WI38 (cell line): ENCODE data around the gene B3GNT4.

ENCODE experiments used
- H3K4me3 ChIP-seq: 2 replicates; pipeline ENCODE4 v1.5.1; 2011; ENCODE audit warnings: low read depth, mild to moderate bottlenecking, control low read depth, low read length
- TF ChIP-seq, protein P1 (sequence below): IDR thresholded peaks from 2 replicates; pipeline ENCODE4 v1.5.1; 2012; ENCODE audit warnings: low read depth, mild to moderate bottlenecking, control low read depth, low read length

Gene B3GNT4

GRCh38 chr12:122199484-122200355 is 3.8 kb upstream of the B3GNT4 start:
- H3K4me3 ChIP-seq, result no peak overlapping the region
- TF ChIP-seq, protein P1, sequence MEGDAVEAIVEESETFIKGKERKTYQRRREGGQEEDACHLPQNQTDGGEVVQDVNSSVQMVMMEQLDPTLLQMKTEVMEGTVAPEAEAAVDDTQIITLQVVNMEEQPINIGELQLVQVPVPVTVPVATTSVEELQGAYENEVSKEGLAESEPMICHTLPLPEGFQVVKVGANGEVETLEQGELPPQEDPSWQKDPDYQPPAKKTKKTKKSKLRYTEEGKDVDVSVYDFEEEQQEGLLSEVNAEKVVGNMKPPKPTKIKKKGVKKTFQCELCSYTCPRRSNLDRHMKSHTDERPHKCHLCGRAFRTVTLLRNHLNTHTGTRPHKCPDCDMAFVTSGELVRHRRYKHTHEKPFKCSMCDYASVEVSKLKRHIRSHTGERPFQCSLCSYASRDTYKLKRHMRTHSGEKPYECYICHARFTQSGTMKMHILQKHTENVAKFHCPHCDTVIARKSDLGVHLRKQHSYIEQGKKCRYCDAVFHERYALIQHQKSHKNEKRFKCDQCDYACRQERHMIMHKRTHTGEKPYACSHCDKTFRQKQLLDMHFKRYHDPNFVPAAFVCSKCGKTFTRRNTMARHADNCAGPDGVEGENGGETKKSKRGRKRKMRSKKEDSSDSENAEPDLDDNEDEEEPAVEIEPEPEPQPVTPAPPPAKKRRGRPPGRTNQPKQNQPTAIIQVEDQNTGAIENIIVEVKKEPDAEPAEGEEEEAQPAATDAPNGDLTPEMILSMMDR, result no peak

DNA sequence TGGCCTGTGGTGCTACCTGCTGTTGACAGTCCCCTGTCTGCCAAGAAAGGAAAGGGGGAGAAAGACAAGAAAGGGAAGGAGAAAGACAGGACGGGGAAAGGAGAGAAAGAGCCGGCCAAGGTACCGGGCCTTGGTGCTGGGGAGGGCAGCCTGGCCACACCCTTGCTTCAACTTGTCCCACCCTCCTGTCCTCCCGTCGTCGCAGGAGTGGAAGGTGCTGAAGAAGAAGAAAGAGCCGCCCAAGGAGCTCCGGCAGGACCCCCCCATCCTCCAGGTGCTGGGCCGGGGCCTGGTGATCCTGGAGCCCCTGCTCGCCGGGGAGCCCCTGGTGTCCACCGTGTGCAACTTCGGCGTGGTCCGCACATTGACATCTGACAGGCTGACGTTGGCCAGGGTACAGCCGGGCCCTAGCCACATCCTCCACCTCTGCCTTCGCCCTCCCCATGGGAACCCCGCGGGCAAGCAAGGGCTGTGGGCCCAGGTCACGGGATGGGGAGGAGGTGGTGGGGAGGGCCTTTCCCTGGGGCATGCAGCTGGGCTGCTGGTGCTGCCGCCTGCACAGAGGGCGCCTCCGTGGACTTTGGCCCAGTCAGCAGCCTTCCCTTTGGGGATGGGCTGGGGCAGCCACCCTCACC is 2.9 kb upstream of the B3GNT4 start:
- TF ChIP-seq, protein P1, result no peak
- H3K4me3 ChIP-seq, result no peak overlapping the region

GRCh38 chr12:122201381-122201780 is 2.1 kb upstream of the B3GNT4 start:
- H3K4me3 ChIP-seq, result no peak overlapping the region
- TF ChIP-seq, protein P1, result no peak

GRCh38 chr12:122202017-122202416 is 1.5 kb upstream of the B3GNT4 start:
- no peak overlapping the region for H3K4me3 ChIP-seq
- TF ChIP-seq, protein P1, result no peak

DNA sequence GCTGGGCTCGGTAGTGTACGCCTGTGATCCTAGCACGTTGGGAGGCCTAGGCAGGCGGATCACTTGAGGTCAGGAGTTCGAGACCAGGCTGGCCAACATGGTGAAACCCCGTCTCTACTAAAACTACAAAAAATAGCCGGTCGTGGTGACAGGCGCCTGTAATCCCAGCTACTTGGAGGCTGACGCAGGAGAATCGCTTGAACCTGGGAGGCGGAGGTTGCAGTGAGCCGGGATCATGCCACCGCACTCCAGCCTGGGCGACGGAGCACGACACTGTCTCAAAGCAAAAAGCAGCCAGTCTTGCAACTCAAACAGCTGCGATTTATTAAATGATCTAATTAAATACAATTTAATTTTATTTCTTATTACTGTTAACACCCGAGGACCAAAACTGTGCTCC is 698 bp upstream of the B3GNT4 start:
- peak overlapping the region; percentile 58 for H3K4me3 ChIP-seq

GRCh38 chr12:122204167-122205052 is 901 bp downstream of the B3GNT4 start:
- H3K4me3 ChIP-seq, result peak overlapping the region; percentile 58
- TF ChIP-seq, protein P1, result no peak

- TF ChIP-seq, protein P1, result no peak
- no peak overlapping the region for H3K4me3 ChIP-seq
Observed at GRCh38 chr12:122205053-122205925, 1.8 kb downstream of the B3GNT4 start.
